ENCODE data around the gene PGM5. TPM values are rescaled to one million over a fixed set of nuclear protein-coding genes. Genes with fewer than 3 reads are reported as not detected.

The PGM5 gene
- total and polyA plus RNA-seq, 2 of the 8 experiments (the other 6 are each of a cell fraction or from before 2014, with no cell fraction given), result not detected

DNA sequence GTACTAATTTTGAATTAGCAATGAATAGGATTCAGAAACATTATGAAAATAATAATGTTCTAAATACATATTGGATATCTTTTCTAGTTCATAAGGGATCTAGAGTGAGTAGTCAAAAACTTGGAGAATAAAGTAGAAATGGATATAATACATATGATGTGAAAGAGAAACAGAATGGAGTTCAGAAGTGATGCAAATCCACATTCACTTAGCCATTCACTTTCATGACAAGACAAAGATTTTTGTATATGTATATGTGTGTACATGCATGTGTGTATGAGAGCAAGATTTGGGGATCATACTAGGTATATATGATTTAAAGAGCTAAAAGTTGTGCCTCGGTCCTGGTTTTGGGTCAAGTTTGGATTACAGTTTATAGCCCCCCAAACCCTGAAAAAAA lies 150.1 kb downstream of the PGM5 start:
- no peak overlapping the region for H2BK120ac ChIP-seq (replicated peaks; ENCODE audit: low read depth, low read length)
- H3K9ac ChIP-seq (replicated peaks in 1 of 4; ENCODE audit: extremely low read depth in 1 of 4, low read depth in 3 of 4, low read length in 3 of 4), result no peak overlapping the region
- CTCF ChIA-PET (ENCODE audit: partially characterized antibody), result interaction anchor here (0.8 to 4.7 kb wide), 14 partner anchors 9 to 164 kb away, joined by 3 to 25 read pairs (median 4); no protein-coding TSS in a partner anchor
- POLR2A ChIA-PET (ENCODE audit: partially characterized antibody), result no interaction called here
- no peak overlapping the region for H3K14ac ChIP-seq (ENCODE audit: insufficient read length)
- no peak overlapping the region for H2BK5ac ChIP-seq (ENCODE audit: low read depth, low read length)
- no peak overlapping the region for H3K4me2 ChIP-seq (ENCODE audit: insufficient read depth in 1 of 2, low read depth in 2 of 2, low read length in 2 of 2)
- no peak overlapping the region for H3K56ac ChIP-seq (replicated peaks; ENCODE audit: insufficient read length, low read depth, low read length)
- WGBS, 2 experiments (ENCODE audit: extremely low coverage in 1 of 2, insufficient coverage in 1 of 2, insufficient read length in 1 of 2, insufficient replicate concordance in 2 of 2, low coverage in 1 of 2, low lambda C conversion rate in 2 of 2, missing lambda C conversion rate in 1 of 2), result 82% methylated on average over 1 of the region's 1 CpG; no CpG with 5 or more reads in 1 of the 2 experiments
- H4K20me1 ChIP-seq (replicated peaks in 1 of 2; ENCODE audit: control insufficient read depth in 1 of 2, insufficient read depth in 2 of 2, low read length in 2 of 2), result peaks cover 4 to 13% of the 10 kb centered on the region in 2 experiments
- H2AFZ ChIP-seq (ENCODE audit: low read length), result no peak overlapping the region
- no peak overlapping the region for H4K91ac ChIP-seq (replicated peaks; ENCODE audit: insufficient read length, low read length)
- no peak overlapping the region for H3K18ac ChIP-seq (ENCODE audit: extremely low read depth, low read length)
- no peak overlapping the region for H3K27ac ChIP-seq (ENCODE audit: low read depth, low read length)
- H4K8ac ChIP-seq (ENCODE audit: extremely low read depth, insufficient read depth, low read length), result no peak overlapping the region
- H3K4me3 ChIP-seq (ENCODE audit: extremely low read depth in 1 of 4, insufficient read depth in 2 of 4, low read depth in 3 of 4, low read length in 4 of 4), result no peak overlapping the region
- H3K9me3 ChIP-seq (ENCODE audit: insufficient read depth in 2 of 2, low read depth in 1 of 2, low read length in 1 of 2), result no peaks in the 10 kb centered on the region; a peak in 1 of 4 replicates
- H3K4me1 ChIP-seq (replicated peaks in 1 of 4; ENCODE audit: control insufficient read depth in 3 of 4, insufficient read depth in 4 of 4, low read length in 3 of 4), result no peaks in the 10 kb centered on the region
- H2BK20ac ChIP-seq (ENCODE audit: low read length), result no peak overlapping the region
- no peaks in the 10 kb centered on the region for H3K36me3 ChIP-seq (ENCODE audit: control insufficient read depth in 2 of 4, insufficient read depth in 4 of 4, low read length in 3 of 4)
- no peak overlapping the region for H2BK15ac ChIP-seq (ENCODE audit: low read length)
- no peak overlapping the region for H2AK5ac ChIP-seq (ENCODE audit: low read depth, low read length)
- no peak for DNase-seq (ENCODE audit: low read depth in 1 of 2, low spot score in 2 of 2)
- no peak overlapping the region for H4K5ac ChIP-seq (ENCODE audit: insufficient read length, low read depth, low read length)
- no peak for FAIRE-seq
- H3K27me3 ChIP-seq (replicated peaks in 1 of 4; ENCODE audit: control insufficient read depth in 3 of 4, extremely low read depth in 1 of 4, insufficient read depth in 3 of 4, low read length in 3 of 4), result peaks cover 38 to 83% (median 70%) of the 10 kb centered on the region in 4 experiments
- H3K23me2 ChIP-seq (ENCODE audit: low read depth, low read length), result no peaks in the 10 kb centered on the region
- H3K23ac ChIP-seq (ENCODE audit: insufficient read length), result no peak overlapping the region
- no peaks in the 10 kb centered on the region for H3K79me2 ChIP-seq (ENCODE audit: control insufficient read depth in 1 of 2, insufficient read depth in 2 of 2, low read length in 2 of 2)
- H3K79me1 ChIP-seq (ENCODE audit: low read depth, low read length), result no peaks in the 10 kb centered on the region
- no peak overlapping the region for H3K4ac ChIP-seq (replicated peaks; ENCODE audit: insufficient read length, low read depth, low read length)
- no peak overlapping the region for H2BK12ac ChIP-seq (ENCODE audit: low read depth, low read length)
- TF ChIP-seq CHD2 (IDR thresholded peaks at IDR 0.05; ENCODE audit: low read length) (no peak), MAFK (IDR thresholded peaks at IDR 0.05; ENCODE audit: low read depth, low read length) (no peak), POLR2AphosphoS5 (IDR thresholded peaks at IDR 0.05; ENCODE audit: low read depth, low read length) (no peak), EGR1 (IDR thresholded peaks at IDR 0.05; ENCODE audit: borderline replicate concordance, low read depth, low read length) (no peak), KDM4A (IDR thresholded peaks at IDR 0.05; ENCODE audit: low read depth, low read length, severe bottlenecking) (no peak), SAP30 (IDR thresholded peaks at IDR 0.05; ENCODE audit: insufficient read depth, insufficient replicate concordance, low read length) (no peak)
